ENCODE measurements around the gene NPSR1.
"Not testable (repeated sequence)": the region's sequence is repeated elsewhere in the genome, so short reads cannot be mapped to it uniquely, and the experiment has no call there.

Gene NPSR1

DNA sequence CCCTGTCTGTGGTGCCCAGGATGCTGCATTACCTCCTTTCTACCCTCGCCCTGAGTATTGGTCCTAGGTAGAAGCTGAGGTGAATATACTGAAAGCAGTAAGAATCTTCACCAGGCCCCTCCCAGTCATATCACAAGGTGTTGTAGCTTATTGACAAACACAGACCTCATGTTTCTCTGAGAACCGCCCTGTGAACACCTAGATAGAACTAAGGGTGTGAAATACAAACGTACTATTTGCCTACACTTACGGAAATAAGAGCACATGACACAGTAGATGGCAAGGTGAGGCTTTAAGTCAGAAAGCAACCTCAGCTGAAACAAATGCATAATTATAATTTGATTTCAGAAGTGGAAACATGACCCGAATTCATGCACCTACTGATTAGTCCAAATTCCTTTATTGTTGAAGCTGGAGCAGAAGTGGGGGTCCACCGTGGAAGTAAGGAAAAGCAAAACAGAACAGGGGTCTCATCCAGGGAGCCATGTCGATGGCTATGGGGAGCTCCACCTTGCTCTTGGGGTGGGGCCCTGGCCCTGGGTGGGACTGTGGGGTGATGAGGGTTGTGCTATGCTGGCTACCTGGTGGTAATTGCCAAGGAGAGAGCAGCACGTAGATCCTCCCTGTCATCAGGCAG is at the start of gene NPSR1:
Gene NPSR1 (plus strand): TSS at position 587 of the 637 bp plus-strand sequence. CDS start 195 bp downstream, outside the sequence.
- DNase-seq (ENCODE audit: low spot score) = no peak

GRCh38 chr7:34612661-34613060 is 45.4 kb upstream of the NPSR1 start:
- no peak for DNase-seq (ENCODE audit: low spot score)

GRCh38 chr7:34620425-34620824 is 37.6 kb upstream of the NPSR1 start:
- no peak for DNase-seq (ENCODE audit: low spot score)

- DNase-seq (ENCODE audit: low spot score) = no peak
Observed at GRCh38 chr7:34622182-34622581, 35.8 kb upstream of the NPSR1 start.

DNA sequence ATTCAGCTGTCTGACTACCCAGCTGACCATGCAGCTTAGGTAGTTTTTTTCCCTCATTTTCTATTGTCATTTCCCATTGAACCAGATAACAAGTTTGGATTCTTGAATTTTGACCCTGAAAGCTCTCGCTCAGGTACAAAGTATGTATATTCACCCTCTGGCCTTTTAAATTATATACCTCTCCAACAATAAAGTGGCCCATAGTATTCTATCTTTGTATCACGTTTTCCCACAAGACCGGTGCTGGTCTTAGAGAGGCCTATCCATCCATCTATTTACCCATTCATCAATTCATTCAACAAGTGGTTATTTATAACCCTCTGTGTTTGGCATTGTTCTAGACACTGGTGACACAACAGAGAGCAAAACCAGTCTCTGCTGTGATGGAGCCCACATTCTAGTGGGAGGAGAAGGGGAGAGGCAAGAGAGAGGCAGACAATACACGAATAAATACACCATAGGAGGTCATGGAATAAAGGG is 35.2 kb upstream of the NPSR1 start:
- no peak for DNase-seq (ENCODE audit: low spot score)

DNA sequence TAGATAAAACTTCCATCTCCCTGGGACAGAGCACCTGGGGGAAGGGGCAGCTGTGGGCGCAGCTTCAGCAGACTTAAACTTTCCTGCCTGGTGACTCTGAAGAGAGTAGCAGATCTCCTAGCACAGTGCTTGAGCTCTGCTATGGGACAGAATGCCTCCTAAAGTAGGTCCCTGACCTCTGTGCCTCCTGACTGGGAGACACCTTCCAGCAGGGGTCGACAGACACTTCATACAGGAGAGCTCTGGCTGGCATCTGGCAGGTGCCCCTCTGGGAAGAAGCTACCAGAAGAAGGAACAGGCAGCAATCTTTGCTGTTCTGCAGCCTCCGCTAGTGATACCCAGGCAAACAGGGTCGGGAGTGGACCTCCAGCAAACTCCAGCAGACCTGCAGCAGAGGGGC is 29.4 kb upstream of the NPSR1 start:
- DNase-seq (ENCODE audit: low spot score) = not testable (repeated sequence)

- no peak for DNase-seq (ENCODE audit: low spot score)
Observed at GRCh38 chr7:34652809-34653208, 5.2 kb upstream of the NPSR1 start.

GRCh38 chr7:34653787-34654186 is 4.2 kb upstream of the NPSR1 start:
- DNase-seq (ENCODE audit: low spot score) = no peak

DNA sequence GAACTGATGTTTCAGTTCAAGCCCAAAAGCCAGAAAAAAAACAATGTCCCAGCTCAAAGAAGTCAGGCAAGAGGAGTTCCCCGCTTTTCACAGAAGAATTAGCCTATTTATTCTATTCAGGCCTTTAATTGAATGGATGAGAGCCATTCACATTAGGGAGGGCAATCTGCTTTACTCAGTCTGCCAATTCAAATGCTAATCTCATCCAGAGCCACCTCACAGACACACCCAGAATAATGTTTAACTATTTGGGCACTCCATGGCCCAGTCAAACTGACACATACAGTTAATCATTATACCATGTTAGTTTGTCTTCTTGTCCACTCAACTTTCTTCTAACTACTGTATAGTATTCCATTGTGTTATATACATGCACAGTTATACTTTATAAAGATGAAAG is 2.6 kb upstream of the NPSR1 start:
- no peak for DNase-seq (ENCODE audit: low spot score)

- no peak for DNase-seq (ENCODE audit: low spot score)
Observed at GRCh38 chr7:34656041-34656440, 2.0 kb upstream of the NPSR1 start.

DNA sequence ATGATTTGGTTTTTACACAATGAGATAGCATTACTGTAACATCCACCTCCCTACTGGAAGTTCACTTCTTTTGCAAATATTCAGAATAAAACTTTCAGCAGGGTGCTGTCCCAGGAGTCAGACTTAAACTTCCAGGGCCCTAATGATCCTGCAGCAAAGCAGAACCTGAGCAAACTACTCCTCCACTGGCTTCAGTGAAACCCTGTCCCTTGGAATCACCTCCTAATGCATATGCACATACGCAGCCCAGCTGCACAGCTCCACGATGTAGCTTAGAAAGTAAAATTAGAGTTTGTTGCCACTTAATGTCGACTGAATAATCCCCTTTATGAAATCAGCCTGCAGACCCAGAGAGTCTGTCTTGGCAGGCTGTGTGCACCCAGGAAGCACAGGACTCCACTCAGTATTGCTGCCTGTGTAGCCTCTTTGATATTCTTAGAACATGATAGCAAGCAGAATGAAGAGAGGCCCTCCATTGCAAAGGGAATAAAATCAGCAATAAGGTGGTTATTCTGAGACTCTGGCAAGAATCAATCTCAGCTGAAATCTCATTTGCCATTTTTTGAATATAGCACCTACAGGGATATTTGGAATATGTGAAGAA is 1.6 kb downstream of the NPSR1 start:
- no peak for DNase-seq (ENCODE audit: low spot score)

- DNase-seq (ENCODE audit: low spot score) = no peak
Observed at GRCh38 chr7:34662058-34662708, 4.2 kb downstream of the NPSR1 start.

GRCh38 chr7:34664755-34665154 is 6.7 kb downstream of the NPSR1 start:
- DNase-seq (ENCODE audit: low spot score) = no peak

DNA sequence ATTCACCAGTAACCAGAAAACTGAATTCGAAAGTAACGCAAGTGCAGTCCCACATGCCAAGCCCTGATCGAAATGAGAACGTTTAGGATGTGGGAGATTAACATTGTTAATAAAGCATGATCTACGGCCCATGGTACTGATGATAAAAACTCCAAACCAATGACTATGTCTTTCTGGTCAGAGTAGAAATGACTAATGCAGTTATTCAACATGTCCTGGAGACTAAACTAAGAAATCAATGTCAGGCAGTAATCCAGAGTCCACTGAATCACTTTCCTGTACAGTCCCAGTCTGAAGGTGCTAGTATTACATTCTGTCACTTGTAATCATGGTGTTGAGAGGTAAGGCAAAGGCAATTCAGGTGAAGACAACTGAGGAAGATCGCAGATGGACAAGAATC is 14.4 kb downstream of the NPSR1 start:
- DNase-seq (ENCODE audit: low spot score) = no peak

- DNase-seq (ENCODE audit: low spot score) = no peak
Observed at GRCh38 chr7:34673066-34673465, 15.0 kb downstream of the NPSR1 start.

DNA sequence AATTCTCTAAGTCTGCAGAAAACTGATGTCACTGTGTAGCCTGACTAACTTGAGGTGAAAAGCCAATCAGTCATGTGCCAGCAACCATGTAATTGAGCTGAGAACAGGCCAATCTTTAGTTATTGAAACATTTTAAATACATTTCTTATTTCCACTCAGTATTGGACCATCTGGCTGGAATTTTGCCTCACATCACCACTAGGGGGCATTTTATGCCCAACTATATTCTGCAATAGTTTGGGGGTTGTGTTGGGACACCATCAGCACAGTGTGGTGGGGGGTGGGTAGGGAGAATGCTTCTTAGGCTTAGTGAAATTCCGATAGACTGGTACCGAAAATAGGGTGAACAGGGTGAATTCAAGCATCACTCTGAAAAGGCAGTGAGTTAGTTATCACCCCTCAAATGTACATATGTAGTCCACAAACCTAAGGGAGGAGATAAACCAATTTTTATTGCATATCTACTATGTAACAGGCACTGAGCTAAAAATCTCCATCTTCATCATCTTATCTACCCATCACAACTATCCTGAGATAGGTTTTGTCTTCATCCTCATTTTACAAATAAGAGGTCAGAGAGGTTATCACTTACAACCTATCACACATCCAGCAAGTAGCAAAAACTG is 17.8 kb downstream of the NPSR1 start:
- no peak for DNase-seq (ENCODE audit: low spot score)

DNA sequence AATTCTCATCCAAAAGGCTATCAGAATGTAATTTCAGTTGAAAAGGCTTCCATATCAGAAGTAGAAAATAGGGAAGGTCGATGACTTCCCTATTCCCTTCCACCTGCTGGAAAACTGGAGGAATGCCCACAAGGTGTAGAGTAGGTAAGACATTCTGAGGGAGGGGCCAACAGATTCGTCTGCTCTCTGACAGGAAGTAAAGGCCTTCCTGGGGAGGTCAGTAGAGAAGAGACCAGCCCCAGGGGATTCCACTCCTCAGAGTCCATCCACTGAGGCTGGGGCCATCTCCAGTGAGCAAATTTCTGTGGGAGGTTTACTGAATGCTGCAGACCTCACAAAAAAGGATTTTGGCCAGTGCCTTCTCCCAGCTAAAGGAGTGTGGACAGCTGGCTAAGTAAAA is 19.5 kb downstream of the NPSR1 start:
- no peak for DNase-seq (ENCODE audit: low spot score)

DNA sequence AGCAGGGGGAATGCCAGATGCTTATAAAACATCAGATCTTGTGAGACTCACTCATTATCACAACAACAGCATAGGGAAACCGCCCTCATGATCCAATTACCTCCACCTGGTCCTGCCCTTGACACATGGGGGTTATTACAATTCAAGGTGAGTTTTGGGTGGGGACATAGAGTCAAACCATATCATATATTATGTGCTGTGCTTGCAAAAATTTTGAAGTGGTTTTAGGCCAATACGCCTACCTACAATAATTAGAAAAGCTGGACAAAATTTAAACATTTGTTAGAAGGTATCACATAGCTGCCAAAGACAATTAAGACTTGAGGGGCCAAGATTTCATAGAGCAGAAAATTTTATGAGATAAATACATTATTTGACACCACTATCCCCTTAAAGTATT is 29.5 kb downstream of the NPSR1 start:
- DNase-seq (ENCODE audit: low spot score) = no peak

- no peak for DNase-seq (ENCODE audit: low spot score)
Observed at GRCh38 chr7:34696415-34696814, 38.4 kb downstream of the NPSR1 start.

- DNase-seq (ENCODE audit: low spot score) = no peak
Observed at GRCh38 chr7:34709771-34710170, 51.8 kb downstream of the NPSR1 start.

- no peak for DNase-seq (ENCODE audit: low spot score)
Observed at GRCh38 chr7:34718867-34719266, 60.8 kb downstream of the NPSR1 start.

DNA sequence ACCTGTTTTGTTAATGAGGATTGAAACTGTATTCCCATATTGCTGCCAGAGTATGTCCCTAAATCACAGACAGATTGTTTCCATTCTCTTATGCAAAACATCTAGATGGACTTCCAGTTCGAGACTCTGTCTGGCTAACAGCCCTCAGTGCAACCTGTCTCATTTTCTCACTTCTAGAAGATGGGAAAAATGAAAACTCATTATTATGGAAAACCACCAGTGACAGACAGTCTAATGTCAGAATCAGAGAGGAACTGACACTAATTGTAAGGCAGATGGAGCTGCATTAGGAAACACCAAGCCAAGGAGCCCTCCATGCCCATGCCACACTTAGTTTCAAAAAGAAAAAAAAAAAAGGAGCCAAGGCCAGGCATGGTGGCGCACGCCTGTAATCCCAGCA is 61.6 kb downstream of the NPSR1 start:
- no peak for DNase-seq (ENCODE audit: low spot score)

- no peak for DNase-seq (ENCODE audit: low spot score)
Observed at GRCh38 chr7:34720289-34720688, 62.3 kb downstream of the NPSR1 start.
